RPMI8226 (cell line): ENCODE data around the gene GC.
"Not testable (repeated sequence)": the region's sequence is repeated elsewhere in the genome, so short reads cannot be mapped to it uniquely, and the experiment has no call there.

Experiments used
- DNase-seq: peaks from one replicate; pipeline ENCODE4 v3.0.0-alpha.2; 2015

Gene GC

DNA sequence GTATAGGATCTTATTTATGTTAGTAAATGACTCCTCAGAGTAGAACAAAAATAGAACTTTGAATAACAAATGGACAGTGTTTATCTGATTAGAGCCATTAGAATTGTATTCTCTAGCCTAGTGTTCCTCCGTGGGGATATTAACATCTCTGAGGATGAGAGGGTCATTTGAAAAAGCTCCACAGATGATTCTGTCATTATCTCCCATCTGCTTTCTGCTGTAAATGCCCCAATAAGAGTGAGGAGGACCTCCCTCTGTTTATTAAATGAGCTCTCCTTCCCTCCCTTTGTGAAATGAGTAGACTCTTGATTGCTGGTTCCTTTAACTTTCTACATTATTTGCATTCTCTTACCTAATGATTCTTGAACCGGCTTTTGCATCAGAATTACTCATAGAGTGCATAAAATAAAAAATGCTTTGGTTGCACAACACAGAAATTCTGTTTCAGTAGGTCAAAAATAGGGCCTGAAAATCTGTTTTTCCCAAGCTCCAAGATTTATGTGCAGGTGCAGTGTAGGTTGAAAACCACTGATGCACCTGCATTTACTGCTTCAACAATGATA, 18.0 kb downstream of the GC start:
- peak; percentile 28 for DNase-seq

DNA sequence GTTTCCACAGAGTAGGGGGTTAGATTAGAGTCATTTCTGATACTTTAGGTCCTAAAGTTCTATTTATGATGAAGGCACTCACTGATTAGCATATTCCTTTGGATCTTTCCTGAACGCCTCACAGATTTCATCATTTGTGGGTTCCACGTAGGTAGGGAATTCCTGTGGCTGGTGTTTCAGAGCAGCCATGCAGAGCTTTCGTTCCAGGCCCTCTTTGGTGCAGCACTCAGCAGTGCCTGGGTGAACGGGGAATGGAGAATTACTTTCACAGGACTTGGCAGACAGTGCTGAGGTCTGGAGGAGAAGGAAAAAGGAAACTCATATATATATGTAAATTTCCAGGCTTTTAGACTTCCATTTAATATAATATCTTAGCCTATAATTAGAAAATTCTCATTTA, 18.5 kb downstream of the GC start:
- peak; percentile 3 for DNase-seq

DNA sequence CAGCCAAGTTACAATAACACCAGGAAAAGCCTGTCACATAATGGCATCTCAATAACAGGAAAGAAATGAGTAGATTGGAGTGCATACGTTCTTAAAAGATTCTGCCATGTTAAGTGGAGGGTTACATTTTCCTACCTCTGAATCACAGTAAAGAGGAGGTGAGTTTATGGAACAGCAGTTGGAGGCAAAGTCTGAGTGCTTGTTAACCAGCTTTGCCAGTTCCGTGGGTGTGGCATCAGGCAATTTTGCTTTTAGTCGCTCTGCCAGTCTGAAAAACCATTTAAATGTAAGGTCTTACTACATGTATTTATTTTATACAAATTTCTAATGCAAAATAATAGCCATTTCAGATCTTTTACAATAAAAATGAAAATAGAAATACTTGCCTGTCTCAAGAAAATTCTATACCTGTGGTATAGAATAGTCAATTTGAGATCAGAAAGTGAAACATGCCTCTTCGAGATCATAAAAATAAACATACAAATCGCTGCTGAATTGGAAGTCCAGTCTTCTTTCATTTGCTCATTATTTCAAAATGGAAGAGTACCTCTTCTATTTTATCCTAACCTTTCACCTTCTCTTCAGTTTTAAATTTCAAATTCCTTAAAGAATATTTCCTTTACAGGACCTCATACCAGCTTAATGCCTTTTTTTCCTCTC, 31.4 kb downstream of the GC start:
- DNase-seq = no peak

- no peak for DNase-seq
Observed at GRCh38 chr4:71749008-71749594, 34.8 kb downstream of the GC start.

DNA sequence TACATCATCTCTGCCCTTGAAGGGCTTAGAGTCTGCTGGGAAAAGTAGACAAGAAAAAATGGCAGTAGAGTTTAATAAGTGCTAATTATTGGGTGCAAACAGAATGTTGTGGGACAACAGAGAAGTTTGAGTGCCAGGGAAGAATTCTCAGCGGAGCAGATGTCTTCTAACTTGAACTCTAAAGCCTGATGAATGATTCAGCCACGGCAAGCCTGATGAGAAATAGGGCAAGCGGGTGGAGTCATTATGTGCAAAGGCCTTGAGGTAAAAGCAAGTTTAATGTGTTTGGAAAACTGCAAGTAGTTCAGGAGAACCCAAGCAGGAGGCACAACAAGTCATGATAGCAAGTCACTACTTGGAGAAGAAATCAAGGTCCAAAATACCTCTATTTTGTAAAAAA, 37.5 kb downstream of the GC start:
- DNase-seq = no peak

DNA sequence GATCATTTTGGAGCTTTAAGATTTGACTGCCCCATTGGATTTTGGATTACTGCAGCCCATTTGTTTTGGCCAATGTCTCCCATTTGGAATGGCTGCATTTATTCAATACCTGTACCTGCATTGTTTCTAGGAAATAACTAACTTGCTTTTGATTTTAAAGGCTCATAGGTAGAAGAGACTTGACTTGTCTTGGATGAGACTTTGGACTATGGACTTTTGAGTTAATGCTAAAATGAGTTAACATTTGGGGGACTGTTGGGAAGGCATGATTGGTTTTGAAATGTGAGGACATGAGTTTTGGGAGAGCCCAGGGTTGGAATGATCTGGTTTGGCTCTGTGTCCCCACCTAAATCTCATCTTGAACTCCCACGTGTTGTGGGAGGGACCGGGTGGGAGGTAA, 45.1 kb downstream of the GC start:
- not testable (repeated sequence) for DNase-seq

- peak; percentile 6 for DNase-seq
Observed at GRCh38 chr4:71732706-71733105, 51.2 kb downstream of the GC start.

- DNase-seq = no peak
Observed at GRCh38 chr4:71732066-71732465, 51.8 kb downstream of the GC start.

- DNase-seq = no peak
Observed at GRCh38 chr4:71729856-71730255, 54.0 kb downstream of the GC start.

- peak; percentile 23 for DNase-seq
Observed at GRCh38 chr4:71713611-71714203, 70.2 kb downstream of the GC start.

GRCh38 chr4:71711985-71712348, 71.9 kb downstream of the GC start:
- DNase-seq = no peak

- peak; percentile 2 for DNase-seq
Observed at GRCh38 chr4:71711044-71711984, 72.6 kb downstream of the GC start.

DNA sequence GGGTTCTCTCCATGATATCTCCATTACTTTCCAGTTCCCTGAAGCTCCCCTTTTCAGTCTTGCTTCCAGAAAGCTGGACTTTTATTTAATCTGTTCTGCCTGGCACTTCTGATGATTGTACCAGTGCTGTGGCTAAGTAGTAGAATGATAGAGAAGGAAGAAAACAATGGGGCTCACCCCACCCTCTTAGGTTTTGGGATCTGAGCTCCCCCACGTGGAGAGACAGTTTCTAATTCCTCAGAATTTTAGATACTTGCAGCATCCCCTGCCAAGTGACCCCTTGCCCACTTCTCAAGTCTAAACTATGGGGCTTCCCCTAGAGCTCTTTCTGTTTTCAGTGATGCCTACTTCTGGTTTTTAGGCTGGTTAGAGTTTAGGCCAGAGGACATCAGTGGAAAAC, 73.9 kb downstream of the GC start:
- DNase-seq = no peak

- no peak for DNase-seq
Observed at GRCh38 chr4:71698141-71698540, 85.7 kb downstream of the GC start.

DNA sequence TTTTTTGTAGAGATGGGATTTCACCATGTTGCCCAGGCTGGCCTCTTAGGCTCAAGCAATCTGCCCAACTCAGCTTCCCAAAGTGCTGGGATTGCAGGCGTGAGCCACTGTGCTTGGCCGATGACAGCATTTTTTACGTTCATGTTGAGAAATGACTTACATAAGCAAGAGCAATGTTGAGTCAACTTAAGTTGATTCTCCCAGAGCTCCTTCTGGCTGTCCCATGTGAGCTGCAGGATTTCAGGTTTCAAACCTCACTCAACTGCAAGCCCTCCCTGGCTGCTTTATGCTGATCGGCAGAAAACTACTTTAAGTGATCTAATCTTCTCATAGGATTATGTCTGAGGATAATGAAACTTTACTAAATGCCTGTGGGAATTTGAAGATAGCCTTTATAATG, 86.8 kb downstream of the GC start:
- no peak for DNase-seq

GRCh38 chr4:71694961-71695360, 88.9 kb downstream of the GC start:
- no peak for DNase-seq

GRCh38 chr4:71692963-71693362, 90.9 kb downstream of the GC start:
- DNase-seq = no peak

DNA sequence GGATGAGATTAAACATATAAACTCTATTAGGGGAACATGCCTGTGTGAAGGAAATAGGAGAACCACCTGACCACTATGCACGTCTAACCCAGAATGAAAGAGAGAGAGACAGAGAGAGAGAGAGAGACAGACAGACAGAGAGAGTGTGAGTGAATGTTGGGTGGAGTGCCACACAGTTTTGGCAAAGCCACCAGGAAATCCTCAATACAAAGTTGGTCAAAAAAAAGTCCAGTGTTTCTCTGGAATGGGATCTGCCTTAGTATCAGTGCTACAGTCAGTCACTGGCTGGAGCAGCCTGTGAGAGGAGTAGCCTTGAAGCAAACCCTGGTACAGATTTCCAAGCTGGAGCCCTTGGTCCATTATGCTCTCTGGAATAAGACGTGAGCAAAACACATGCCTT, 91.7 kb downstream of the GC start:
- no peak for DNase-seq
